Liver (tissue), 9 donors: ENCODE measurements around the gene CHST12. TPM values are rescaled to one million over a fixed set of nuclear protein-coding genes. Genes with fewer than 3 reads are reported as not detected.

ENCODE experiments used
- DNase-seq: peaks from one replicate; pipeline ENCODE4 v3.0.0-alpha.2; 2017; ENCODE audit warnings: low spot score
- H3K27ac ChIP-seq, 2 donors: one replicate each; pipeline ENCODE4 v1.7.0; 2013; ENCODE audit warnings: inconsistent platforms in 2 of 2, low read length in 2 of 2, control low read depth in 1 of 2, low read depth in 1 of 2, mild to moderate bottlenecking in 1 of 2
- H3K27me3 ChIP-seq, 4 donors: one replicate each; pipeline versions ENCODE4 v1.6.1 to v1.7.0; 2013; ENCODE audit warnings: low read length in 3 of 4, inconsistent platforms in 1 of 4, mild to moderate bottlenecking in 1 of 4, moderate library complexity in 1 of 4; ENCODE audit not compliant: control insufficient read depth in 4 of 4, insufficient read depth in 4 of 4
- H3K36me3 ChIP-seq, 4 donors: one replicate each; pipeline versions ENCODE4 v1.6.1 to v1.7.0; 2013; ENCODE audit warnings: low read length in 3 of 4, mild to moderate bottlenecking in 3 of 4, low read depth in 1 of 4, moderate library complexity in 1 of 4; ENCODE audit not compliant: control insufficient read depth in 4 of 4, insufficient read depth in 3 of 4
- H3K4me1 ChIP-seq, 4 donors: one replicate each; pipeline versions ENCODE4 v1.6.1 to v1.7.0; 2013; ENCODE audit warnings: low read length in 3 of 4, mild to moderate bottlenecking in 3 of 4, moderate library complexity in 1 of 4; ENCODE audit not compliant: control insufficient read depth in 4 of 4, insufficient read depth in 4 of 4
- H3K4me3 ChIP-seq, 3 donors: one replicate each; pipeline versions ENCODE4 v1.6.1 to v1.7.0; 2013; ENCODE audit warnings: low read length in 3 of 3, control low read depth in 1 of 3, low read depth in 1 of 3, mild to moderate bottlenecking in 1 of 3
- H3K9ac ChIP-seq, 2 donors: one replicate each; pipeline ENCODE4 v1.7.0; 2013; ENCODE audit warnings: low read length in 2 of 2, mild to moderate bottlenecking in 2 of 2, moderate library complexity in 2 of 2, control low read depth in 1 of 2, low read depth in 1 of 2
- H3K9me3 ChIP-seq, 4 donors: one replicate each; pipeline versions ENCODE4 v1.6.1 to v1.7.0; 2013; ENCODE audit warnings: low read length in 3 of 4; ENCODE audit not compliant: control insufficient read depth in 4 of 4
- FOXA1 ChIP-seq: IDR thresholded peaks from 2 replicates; pipeline ENCODE4 v1.6.1; 2016; ENCODE audit warnings: antibody characterized with exemption
- FOXA2 ChIP-seq: IDR thresholded peaks from 2 replicates; pipeline ENCODE4 v1.6.1; 2016; ENCODE audit warnings: antibody characterized with exemption
- HNF4G ChIP-seq: IDR thresholded peaks from 2 replicates; pipeline ENCODE4 v1.6.1; 2016; ENCODE audit warnings: antibody characterized with exemption
- JUND ChIP-seq, 2 donors: IDR thresholded peaks; 2 replicates each; pipeline ENCODE4 v1.6.1; 2016; ENCODE audit warnings: antibody characterized with exemption in 2 of 2
- RAD21 ChIP-seq, 2 donors: IDR thresholded peaks; 2 replicates each; pipeline ENCODE4 v1.6.1; 2016; ENCODE audit warnings: antibody characterized with exemption in 2 of 2, mild to moderate bottlenecking in 2 of 2
- RXRA ChIP-seq, 2 donors: IDR thresholded peaks; 2 replicates each; pipeline ENCODE4 v1.6.1; 2017 to 2018; ENCODE audit warnings: antibody characterized with exemption in 2 of 2, mild to moderate bottlenecking in 1 of 2
- TAF1 ChIP-seq: conservative IDR thresholded peaks from 2 replicates; pipeline ENCODE4 v1.6.1; 2016; ENCODE audit warnings: antibody characterized with exemption, mild to moderate bottlenecking
- WGBS: extraction: QIAGEN DNeasy Blood & Tissue Kit; methylation state at CpG from one replicate; pipeline ENCODE4 v1.1.7; 2013; 5-methylcytosine and 5-hydroxymethylcytosine counted together
- polyA plus RNA-seq, 2 donors: library from polyadenylated mRNA; stranded (reverse) in 1 of 2; unstranded in 1 of 2; fragments of 200-250 nt in 1 of 2; fragments of >200 nt in 1 of 2; fragmentation: Nextera tagmentation in 1 of 2; extraction: Ambion mirVana in 1 of 2; gene quantifications; one replicate each; pipeline versions ENCODE4 v1.2.1 to v1.2.3, GENCODE V29; 2013 to 2015
- total RNA-seq, 2 donors: library from RNA; depleted of rRNA; stranded (reverse); fragments of >200 nt; gene quantifications; one replicate each; pipeline ENCODE4 v1.2.3, GENCODE V29; 2014
- TF ChIP-seq, protein P1 (sequence below): IDR thresholded peaks from 2 replicates; pipeline ENCODE4 v1.6.1; 2016; ENCODE audit warnings: antibody characterized with exemption
- TF ChIP-seq, protein P2 (sequence below): IDR thresholded peaks from 2 replicates; pipeline ENCODE4 v1.6.1; 2016; ENCODE audit warnings: antibody characterized with exemption, mild to moderate bottlenecking
- TF ChIP-seq, protein P3 (sequence below): IDR thresholded peaks from 2 replicates; pipeline ENCODE4 v1.6.1; 2016; ENCODE audit warnings: antibody characterized with exemption
- TF ChIP-seq, protein P4 (sequence below): IDR thresholded peaks from 2 replicates; pipeline ENCODE4 v1.6.1; 2016; ENCODE audit warnings: antibody characterized with exemption
- donor health status: healthy.
- donor health status: healthy.
- donor health status: healthy.
- donor health status: healthy.
- donor health status: healthy.

Gene CHST12
- total and polyA plus RNA-seq, 4 donors, result 3.2 to 11.9 (median 5.2) TPM

DNA sequence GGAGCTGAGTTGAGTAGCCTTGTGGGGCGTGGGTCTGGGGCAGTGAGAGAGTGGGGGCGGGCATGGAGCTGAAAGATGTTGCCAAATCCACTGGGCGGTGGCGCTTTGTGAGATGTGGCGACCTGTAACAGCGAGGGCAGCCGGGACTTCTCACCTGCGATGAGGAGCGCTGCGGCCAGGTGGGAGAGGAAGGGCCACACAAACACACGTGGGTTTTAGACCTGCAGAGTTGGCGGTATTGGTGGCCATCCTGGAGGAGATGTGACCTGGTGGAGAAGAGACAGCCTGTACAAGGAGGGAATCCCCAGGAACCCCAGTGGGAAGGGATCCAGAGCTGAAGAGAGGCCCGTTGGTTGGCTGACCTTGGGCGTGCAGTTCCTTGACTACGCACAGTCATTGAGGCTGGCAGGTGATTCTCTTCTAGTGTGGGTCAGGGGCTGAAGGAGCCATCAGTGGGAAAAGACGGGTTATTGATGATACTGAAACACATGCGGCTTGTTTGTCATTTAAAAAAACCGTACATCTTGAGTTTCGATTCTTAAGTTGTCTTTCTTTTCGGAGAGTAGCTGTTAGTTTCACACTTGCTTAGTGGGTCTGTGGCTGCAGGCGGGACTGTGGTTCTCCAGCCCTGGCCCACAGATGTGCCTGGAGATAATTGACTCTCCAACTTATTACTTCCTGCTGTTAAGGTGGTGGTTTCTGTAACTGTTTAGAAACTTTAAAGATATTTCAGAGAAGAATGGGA, 2.4 kb downstream of the CHST12 start:
- Histone ChIP-seq H3K9me3 (no peaks in the 10 kb centered on the region), H3K4me1 (peaks cover 5 to 29% (median 19%) of the 10 kb centered on the region in 4 donors), H3K9ac (peak overlapping the region in 1 of 2 donors; percentile 44), H3K4me3 (no peak overlapping the region), H3K36me3 (no peaks in the 10 kb centered on the region), H3K27me3 (no peaks in the 10 kb centered on the region), H3K27ac (peak overlapping the region in 1 of 2 donors; percentile 19)
- TF ChIP-seq RXRA (IDR thresholded peaks at IDR 0.05), result no peak
- TF ChIP-seq, protein P1, sequence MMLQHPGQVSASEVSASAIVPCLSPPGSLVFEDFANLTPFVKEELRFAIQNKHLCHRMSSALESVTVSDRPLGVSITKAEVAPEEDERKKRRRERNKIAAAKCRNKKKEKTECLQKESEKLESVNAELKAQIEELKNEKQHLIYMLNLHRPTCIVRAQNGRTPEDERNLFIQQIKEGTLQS, result no peak
- no peak for TF ChIP-seq TAF1
- no peak for TF ChIP-seq JUND (IDR thresholded peaks at IDR 0.05)
- TF ChIP-seq FOXA2, result no peak
- DNase-seq, result no peak
- WGBS, result 75% methylated on average over 21 of the region's 21 CpGs

DNA sequence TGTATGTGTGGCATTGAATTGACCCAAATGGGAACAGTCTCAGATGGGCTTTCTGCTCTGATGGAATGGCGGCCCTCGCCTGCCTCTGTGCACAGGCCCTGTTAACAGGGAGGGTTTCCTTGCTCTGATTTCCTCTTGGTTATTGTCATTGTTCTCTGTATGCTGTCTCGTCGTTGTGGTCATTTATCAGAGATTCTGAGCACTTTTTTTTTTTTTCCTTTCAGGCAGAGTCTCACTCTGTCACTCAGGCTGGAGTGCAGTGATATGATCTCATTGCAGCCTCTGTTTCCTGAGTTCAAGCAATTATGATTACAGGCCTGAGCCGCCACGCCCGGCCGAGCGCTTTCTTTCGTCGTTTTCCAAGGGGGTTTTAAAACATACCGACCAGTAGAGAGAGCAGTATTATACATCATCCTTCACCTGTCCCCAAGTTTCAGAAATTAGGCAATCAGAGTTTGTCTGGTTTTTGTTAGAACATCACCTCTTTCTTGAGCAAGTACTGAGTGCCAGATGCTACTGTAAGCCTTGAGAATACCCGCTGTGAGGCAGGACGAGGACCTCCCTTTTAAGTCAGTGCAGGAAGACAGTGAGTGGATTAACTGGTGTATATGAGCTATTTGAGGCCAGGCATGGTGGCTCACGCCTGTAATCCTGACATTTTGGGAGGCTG, 6.5 kb downstream of the CHST12 start:
- Histone ChIP-seq H3K4me1 (peaks cover 2 to 17% (median 9%) of the 10 kb centered on the region in 4 donors), H3K9ac (no peak overlapping the region), H3K9me3 (no peaks in the 10 kb centered on the region), H3K4me3 (no peak overlapping the region), H3K36me3 (no peaks in the 10 kb centered on the region), H3K27me3 (no peaks in the 10 kb centered on the region), H3K27ac (peak overlapping the region; percentile 6 to 16)
- DNase-seq, result no peak
- no peak for TF ChIP-seq RAD21 (IDR thresholded peaks at IDR 0.05)
- no peak for TF ChIP-seq HNF4G
- TF ChIP-seq, protein P2, sequence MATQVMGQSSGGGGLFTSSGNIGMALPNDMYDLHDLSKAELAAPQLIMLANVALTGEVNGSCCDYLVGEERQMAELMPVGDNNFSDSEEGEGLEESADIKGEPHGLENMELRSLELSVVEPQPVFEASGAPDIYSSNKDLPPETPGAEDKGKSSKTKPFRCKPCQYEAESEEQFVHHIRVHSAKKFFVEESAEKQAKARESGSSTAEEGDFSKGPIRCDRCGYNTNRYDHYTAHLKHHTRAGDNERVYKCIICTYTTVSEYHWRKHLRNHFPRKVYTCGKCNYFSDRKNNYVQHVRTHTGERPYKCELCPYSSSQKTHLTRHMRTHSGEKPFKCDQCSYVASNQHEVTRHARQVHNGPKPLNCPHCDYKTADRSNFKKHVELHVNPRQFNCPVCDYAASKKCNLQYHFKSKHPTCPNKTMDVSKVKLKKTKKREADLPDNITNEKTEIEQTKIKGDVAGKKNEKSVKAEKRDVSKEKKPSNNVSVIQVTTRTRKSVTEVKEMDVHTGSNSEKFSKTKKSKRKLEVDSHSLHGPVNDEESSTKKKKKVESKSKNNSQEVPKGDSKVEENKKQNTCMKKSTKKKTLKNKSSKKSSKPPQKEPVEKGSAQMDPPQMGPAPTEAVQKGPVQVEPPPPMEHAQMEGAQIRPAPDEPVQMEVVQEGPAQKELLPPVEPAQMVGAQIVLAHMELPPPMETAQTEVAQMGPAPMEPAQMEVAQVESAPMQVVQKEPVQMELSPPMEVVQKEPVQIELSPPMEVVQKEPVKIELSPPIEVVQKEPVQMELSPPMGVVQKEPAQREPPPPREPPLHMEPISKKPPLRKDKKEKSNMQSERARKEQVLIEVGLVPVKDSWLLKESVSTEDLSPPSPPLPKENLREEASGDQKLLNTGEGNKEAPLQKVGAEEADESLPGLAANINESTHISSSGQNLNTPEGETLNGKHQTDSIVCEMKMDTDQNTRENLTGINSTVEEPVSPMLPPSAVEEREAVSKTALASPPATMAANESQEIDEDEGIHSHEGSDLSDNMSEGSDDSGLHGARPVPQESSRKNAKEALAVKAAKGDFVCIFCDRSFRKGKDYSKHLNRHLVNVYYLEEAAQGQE, result no peak
- TF ChIP-seq FOXA2, result no peak
- TF ChIP-seq FOXA1, result no peak
- TF ChIP-seq, protein P3, sequence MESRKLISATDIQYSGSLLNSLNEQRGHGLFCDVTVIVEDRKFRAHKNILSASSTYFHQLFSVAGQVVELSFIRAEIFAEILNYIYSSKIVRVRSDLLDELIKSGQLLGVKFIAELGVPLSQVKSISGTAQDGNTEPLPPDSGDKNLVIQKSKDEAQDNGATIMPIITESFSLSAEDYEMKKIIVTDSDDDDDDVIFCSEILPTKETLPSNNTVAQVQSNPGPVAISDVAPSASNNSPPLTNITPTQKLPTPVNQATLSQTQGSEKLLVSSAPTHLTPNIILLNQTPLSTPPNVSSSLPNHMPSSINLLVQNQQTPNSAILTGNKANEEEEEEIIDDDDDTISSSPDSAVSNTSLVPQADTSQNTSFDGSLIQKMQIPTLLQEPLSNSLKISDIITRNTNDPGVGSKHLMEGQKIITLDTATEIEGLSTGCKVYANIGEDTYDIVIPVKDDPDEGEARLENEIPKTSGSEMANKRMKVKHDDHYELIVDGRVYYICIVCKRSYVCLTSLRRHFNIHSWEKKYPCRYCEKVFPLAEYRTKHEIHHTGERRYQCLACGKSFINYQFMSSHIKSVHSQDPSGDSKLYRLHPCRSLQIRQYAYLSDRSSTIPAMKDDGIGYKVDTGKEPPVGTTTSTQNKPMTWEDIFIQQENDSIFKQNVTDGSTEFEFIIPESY, result no peak
- TF ChIP-seq, protein P4, sequence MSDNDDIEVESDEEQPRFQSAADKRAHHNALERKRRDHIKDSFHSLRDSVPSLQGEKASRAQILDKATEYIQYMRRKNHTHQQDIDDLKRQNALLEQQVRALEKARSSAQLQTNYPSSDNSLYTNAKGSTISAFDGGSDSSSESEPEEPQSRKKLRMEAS, result no peak
- TF ChIP-seq RXRA (IDR thresholded peaks at IDR 0.05), result no peak
- 74% methylated on average over 15 of the region's 15 CpGs for WGBS
